ENCODE data around the gene SLC13A5. TPM values are rescaled to one million over a fixed set of nuclear protein-coding genes. Genes with fewer than 3 reads are reported as not detected.
A peak's percentile ranks its signal among the peaks of the same experiment; 100 is the strongest.

SLC13A5 gene
- total RNA-seq, 1 donor from 2014 or later = not detected

- H3K36me3 ChIP-seq = no peaks in the 10 kb centered on the region
- no peak for DNase-seq (ENCODE audit: low spot score)
- Mint-ChIP-seq H3K27me3 (ENCODE audit: insufficient read depth, low read depth) (peaks cover 12% of the 10 kb centered on the region), H3K27ac (no peak overlapping the region), H3K4me1 (peaks cover 3% of the 10 kb centered on the region), H3K4me3 (no peak overlapping the region), H3K9me3 (no peaks in the 10 kb centered on the region), H3K36me3 (no peaks in the 10 kb centered on the region)
- no peak overlapping the region for H3K27ac ChIP-seq
- H4K20me1 ChIP-seq (ENCODE audit: low read depth) = no peaks in the 10 kb centered on the region
- H3K4me3 ChIP-seq = no peak overlapping the region
- no peaks in the 10 kb centered on the region for H3K4me1 ChIP-seq
- H3K9ac ChIP-seq = no peak overlapping the region
- H3K9me3 ChIP-seq (ENCODE audit: low read depth) = no peaks in the 10 kb centered on the region
- TF ChIP-seq EZH2 (IDR thresholded peaks at IDR 0.05) (no peak), CTCF (IDR thresholded peaks at IDR 0.05) (no peak), EZH2phosphoT487 (IDR thresholded peaks at IDR 0.05) (no peak)
- no peaks in the 10 kb centered on the region for H3F3A ChIP-seq (ENCODE audit: low read depth)
- no peak overlapping the region for H3K4me2 ChIP-seq
- no peak overlapping the region for H2AFZ ChIP-seq (replicated peaks)
- no peaks in the 10 kb centered on the region for H3K27me3 ChIP-seq
- no peaks in the 10 kb centered on the region for H3K79me2 ChIP-seq (ENCODE audit: low read depth)
Observed at GRCh38 chr17:6684881-6685767, 28.0 kb downstream of the SLC13A5 start.

- peaks cover 11% of the 10 kb centered on the region for H3K27me3 Mint-ChIP-seq (ENCODE audit: insufficient read depth, low read depth)
- no peaks in the 10 kb centered on the region for H3K9me3 ChIP-seq (ENCODE audit: low read depth)
- H3K4me3 Mint-ChIP-seq = no peak overlapping the region
Observed at GRCh38 chr17:6684460-6684783, 28.7 kb downstream of the SLC13A5 start.

GRCh38 chr17:6683730-6684459, 29.3 kb downstream of the SLC13A5 start:
- no peak overlapping the region for H2AFZ ChIP-seq (replicated peaks)
- DNase-seq (ENCODE audit: low spot score) = no peak
- H3K27ac Mint-ChIP-seq = peak overlapping the region; percentile 7
- no peak overlapping the region for H3K27ac ChIP-seq
- H3K36me3 Mint-ChIP-seq = no peaks in the 10 kb centered on the region
- TF ChIP-seq EZH2phosphoT487 (IDR thresholded peaks at IDR 0.05) = no peak
- TF ChIP-seq EZH2 (IDR thresholded peaks at IDR 0.05) = no peak
- TF ChIP-seq CTCF (IDR thresholded peaks at IDR 0.05) = no peak
- H3K4me2 ChIP-seq = no peak overlapping the region
- H4K20me1 ChIP-seq (ENCODE audit: low read depth) = no peaks in the 10 kb centered on the region
- no peaks in the 10 kb centered on the region for H3K9me3 Mint-ChIP-seq
- H3K27me3 ChIP-seq = no peaks in the 10 kb centered on the region
- peaks cover 9% of the 10 kb centered on the region for H3K27me3 Mint-ChIP-seq (ENCODE audit: insufficient read depth, low read depth)
- no peaks in the 10 kb centered on the region for H3F3A ChIP-seq (ENCODE audit: low read depth)
- no peaks in the 10 kb centered on the region for H3K36me3 ChIP-seq
- no peaks in the 10 kb centered on the region for H3K9me3 ChIP-seq (ENCODE audit: low read depth)
- H3K4me3 Mint-ChIP-seq = no peak overlapping the region
- no peak overlapping the region for H3K9ac ChIP-seq
- H3K4me1 ChIP-seq = no peaks in the 10 kb centered on the region
- H3K4me1 Mint-ChIP-seq = peaks cover 3% of the 10 kb centered on the region
- no peak overlapping the region for H3K4me3 ChIP-seq
- H3K79me2 ChIP-seq (ENCODE audit: low read depth) = no peaks in the 10 kb centered on the region

More at GRCh38 chr17:6684460-6684783, 28.7 kb downstream of the SLC13A5 start:
- no peak for DNase-seq (ENCODE audit: low spot score)
- H3K9ac ChIP-seq = no peak overlapping the region
- Mint-ChIP-seq H3K9me3 (no peaks in the 10 kb centered on the region), H3K36me3 (no peaks in the 10 kb centered on the region), H3K27ac (peak overlapping the region; percentile 7), H3K4me1 (peaks cover 3% of the 10 kb centered on the region)
- H3K4me3 ChIP-seq = no peak overlapping the region
- H2AFZ ChIP-seq (replicated peaks) = no peak overlapping the region
- H3K27me3 ChIP-seq = no peaks in the 10 kb centered on the region
- H3K79me2 ChIP-seq (ENCODE audit: low read depth) = no peaks in the 10 kb centered on the region
- no peak overlapping the region for H3K27ac ChIP-seq
- no peaks in the 10 kb centered on the region for H3F3A ChIP-seq (ENCODE audit: low read depth)
- no peaks in the 10 kb centered on the region for H4K20me1 ChIP-seq (ENCODE audit: low read depth)
- H3K4me2 ChIP-seq = no peak overlapping the region
- no peaks in the 10 kb centered on the region for H3K4me1 ChIP-seq
- no peak for TF ChIP-seq CTCF (IDR thresholded peaks at IDR 0.05)
- no peak for TF ChIP-seq EZH2phosphoT487 (IDR thresholded peaks at IDR 0.05)
- no peaks in the 10 kb centered on the region for H3K36me3 ChIP-seq
